DMS153 (cell line): ENCODE results near the gene LRRC72.
A peak's percentile ranks its signal among the peaks of the same experiment; 100 is the strongest.
"Not testable (repeated sequence)": the region's sequence is repeated elsewhere in the genome, so short reads cannot be mapped to it uniquely, and the experiment has no call there.

Experiments
- DNase-seq: peaks from one replicate; lab custom pipeline; 2025; lab: John Stamatoyannopoulos, UW

Gene LRRC72

GRCh38 chr7:16528520-16528919 lies 1.9 kb downstream of the LRRC72 start:
- DNase-seq = no peak

DNA sequence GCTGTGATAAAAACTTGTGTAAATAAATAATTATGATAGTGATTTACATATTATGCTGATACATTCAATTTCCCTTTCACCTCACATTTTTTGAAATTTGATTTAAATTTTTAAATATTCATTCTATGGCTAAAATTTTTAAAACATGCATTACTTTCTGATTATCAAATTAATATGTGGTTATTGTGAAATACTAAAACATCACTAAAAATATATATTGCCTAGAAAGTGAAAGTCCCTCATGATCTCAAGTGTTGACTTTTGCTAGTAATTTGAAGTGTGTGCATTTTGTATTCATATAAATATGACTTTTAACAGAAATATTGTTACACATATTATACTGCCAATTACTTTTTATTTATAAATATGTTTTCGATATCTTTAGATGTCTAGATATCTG lies 3.1 kb downstream of the LRRC72 start:
- DNase-seq = no peak

- no peak for DNase-seq
These were observed 5.1 kb downstream of the LRRC72 start for GRCh38 chr7:16531707-16532106.

GRCh38 chr7:16532272-16532671 lies 5.6 kb downstream of the LRRC72 start:
- no peak for DNase-seq

- no peak for DNase-seq
These were observed 8.9 kb downstream of the LRRC72 start for GRCh38 chr7:16535500-16535899.

DNA sequence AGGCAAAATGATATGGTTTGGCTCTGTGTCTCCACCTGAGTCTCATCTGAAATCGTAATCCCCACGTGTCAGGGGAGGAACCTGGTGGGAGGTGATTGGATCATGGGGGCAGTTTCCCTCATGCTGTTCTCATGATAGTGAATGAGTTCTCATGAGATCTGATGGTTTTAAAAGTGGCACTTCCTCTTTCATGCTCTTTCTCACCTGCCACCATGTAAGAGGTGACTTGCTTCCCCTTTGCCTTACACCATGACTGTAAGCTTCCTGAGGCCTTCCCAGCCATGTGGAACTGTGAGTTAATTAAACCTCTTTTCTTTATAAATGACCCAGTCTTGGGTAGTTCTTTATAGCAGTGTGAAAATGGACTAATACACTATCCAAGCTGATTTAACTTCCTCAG lies 13.9 kb downstream of the LRRC72 start:
- not testable (repeated sequence) for DNase-seq

GRCh38 chr7:16542401-16542800 lies 15.8 kb downstream of the LRRC72 start:
- DNase-seq = no peak

DNA sequence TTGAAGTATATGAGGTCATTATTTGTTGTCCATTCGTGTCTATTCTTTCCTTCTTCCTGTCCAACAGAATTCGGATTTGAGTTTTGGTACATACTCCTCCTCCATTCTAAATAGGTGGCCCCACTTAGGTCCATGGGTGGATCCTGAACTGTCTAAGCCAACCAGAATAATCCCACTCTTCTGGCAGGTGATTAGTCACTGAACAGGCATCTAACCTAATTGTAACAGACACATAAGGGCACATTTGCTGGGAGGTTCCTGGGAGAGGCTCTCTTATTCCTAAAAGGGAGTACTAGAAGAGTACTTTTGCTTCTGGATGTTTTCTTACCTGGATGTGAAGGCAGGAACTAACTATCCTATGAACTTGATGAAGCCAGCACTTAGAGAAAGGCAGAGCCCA lies 16.8 kb downstream of the LRRC72 start:
- no peak for DNase-seq

DNA sequence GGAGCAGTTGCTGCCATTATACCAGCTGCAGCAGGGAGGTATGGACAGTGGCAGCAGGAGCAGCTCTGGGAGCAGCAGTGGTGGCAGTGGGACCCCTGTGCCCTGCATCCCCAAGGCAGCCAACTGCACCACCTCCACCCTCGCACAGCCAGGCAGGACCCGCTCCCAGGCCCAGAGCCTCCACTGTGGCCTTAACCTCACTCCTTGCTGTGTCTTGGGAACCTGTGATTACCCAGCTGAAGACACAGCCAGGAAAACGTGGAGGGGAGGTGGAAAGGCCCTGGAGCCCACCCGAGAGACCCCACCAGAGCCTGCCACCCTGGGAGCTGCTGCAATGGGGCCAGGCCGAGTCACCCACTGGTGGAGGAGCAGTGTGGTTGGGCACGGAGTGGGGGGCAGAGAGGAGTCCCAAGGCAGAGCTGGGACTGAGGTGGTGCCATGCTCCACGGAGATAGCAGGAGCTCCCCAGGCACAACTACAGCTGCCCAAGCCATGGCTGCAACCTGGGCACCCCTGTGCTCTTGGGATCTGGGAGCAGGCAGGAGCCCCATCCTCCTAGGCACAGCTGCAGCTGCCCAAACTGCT lies 20.4 kb downstream of the LRRC72 start:
- no peak for DNase-seq

GRCh38 chr7:16548428-16548827 lies 21.8 kb downstream of the LRRC72 start:
- no peak for DNase-seq

- no peak for DNase-seq
These were observed 24.0 kb downstream of the LRRC72 start for GRCh38 chr7:16550671-16551070.

GRCh38 chr7:16554518-16555236 lies 28.1 kb downstream of the LRRC72 start:
- no peak for DNase-seq

GRCh38 chr7:16556359-16556758 lies 29.7 kb downstream of the LRRC72 start:
- no peak for DNase-seq

DNA sequence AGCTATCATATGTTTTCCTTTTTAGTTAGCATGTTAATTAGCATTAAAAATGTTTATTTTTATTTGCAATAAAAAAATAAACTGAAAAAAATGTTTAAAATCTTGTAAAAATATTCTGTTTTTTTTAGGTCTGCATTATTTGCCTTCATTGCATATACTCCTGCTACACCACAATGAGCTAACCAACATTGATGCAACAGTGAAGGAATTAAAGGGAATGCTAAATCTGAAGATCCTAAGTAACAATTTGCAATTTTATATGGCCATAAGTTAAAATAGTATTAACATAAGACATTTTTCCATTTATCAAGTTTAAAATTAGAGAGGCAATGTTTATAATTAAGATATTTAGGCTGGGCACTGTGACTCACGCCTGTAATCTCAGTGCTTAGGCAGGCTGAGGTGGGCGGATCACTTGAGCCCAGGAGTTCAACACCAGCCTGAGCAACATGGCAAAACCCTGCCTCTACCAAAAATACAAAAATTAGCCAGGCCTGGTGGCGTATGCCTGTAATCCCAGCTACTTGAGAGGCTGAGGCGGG lies 32.2 kb downstream of the LRRC72 start:
- DNase-seq = no peak

DNA sequence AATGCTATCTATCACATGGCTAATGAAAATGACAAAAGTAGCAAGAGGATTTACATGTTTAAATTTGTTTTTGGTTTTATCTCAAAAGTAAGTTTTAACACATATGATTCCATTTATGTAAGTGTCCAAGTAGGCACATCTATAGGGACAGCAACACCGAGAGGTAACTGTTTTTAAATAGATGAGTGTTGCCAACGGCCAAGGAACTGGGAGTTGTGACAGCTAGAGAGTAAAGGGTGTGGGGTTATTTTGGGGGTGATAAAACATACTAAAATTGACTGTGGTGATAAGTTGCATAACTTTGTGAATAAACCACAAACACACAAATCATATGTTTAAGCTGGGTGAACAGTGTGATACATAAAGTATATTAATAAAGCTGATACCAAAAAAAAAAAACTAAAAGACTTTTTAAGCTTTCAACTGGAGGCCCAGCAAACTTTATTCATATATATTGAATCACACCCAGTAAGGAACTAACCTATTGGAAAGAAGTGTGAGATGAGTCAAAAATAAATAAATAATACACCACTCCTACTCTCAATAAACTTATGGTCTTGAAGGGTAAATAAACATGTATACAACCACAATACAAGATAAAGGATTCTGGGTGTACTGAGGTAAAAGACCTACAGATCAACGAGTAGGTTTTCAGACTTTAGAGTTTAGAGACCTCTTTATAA lies 33.0 kb downstream of the LRRC72 start:
- DNase-seq = no peak

- DNase-seq = no peak
These were observed 35.3 kb downstream of the LRRC72 start for GRCh38 chr7:16561943-16562342.

GRCh38 chr7:16562456-16563220 lies 36.0 kb downstream of the LRRC72 start:
- DNase-seq = no peak

GRCh38 chr7:16563281-16564022 lies 36.8 kb downstream of the LRRC72 start:
- no peak for DNase-seq

GRCh38 chr7:16564023-16564380 lies 37.4 kb downstream of the LRRC72 start:
- no peak for DNase-seq

- DNase-seq = peak; percentile 68
These were observed 38.3 kb downstream of the LRRC72 start for GRCh38 chr7:16564909-16565426.

GRCh38 chr7:16571941-16572340 lies 45.3 kb downstream of the LRRC72 start:
- DNase-seq = no peak
